Left ventricle myocardium superior (tissue), 1 donor: ENCODE data around the gene SDC3. TPM values are rescaled to one million over a fixed set of nuclear protein-coding genes. Genes with fewer than 3 reads are reported as not detected.

Experiments used
- ATAC-seq: fragments of 200-7000 bp; cut with Tn5 transposase; one replicate; pipeline ENCODE4 v1.9.1; 2020; ENCODE audit warnings: mild to moderate bottlenecking, moderate library complexity
- DNase-seq: peaks from one replicate; pipeline ENCODE4 v3.0.0-alpha.2; 2020
- intact Hi-C: fragments of 100-400 bp; cut with micrococcal nuclease; formaldehyde crosslinking; loops from one replicate; pipeline ENCODE4 v1.11.0; 2022
- total RNA-seq: library from RNA; stranded (reverse); fragmentation: NEBNext Ultra II Directional; extraction: Animal tissue kit (Norgen Biotek cat#: 25700); gene quantifications from one replicate; pipeline ENCODE4 v1.2.1, GENCODE V29; 2021
- donor health status: DM: no; HTN: yes; CAD: no; lungs with severe emphysema.

SDC3 gene
- total RNA-seq, 1 donor from 2014 or later: 19.6 TPM

DNA sequence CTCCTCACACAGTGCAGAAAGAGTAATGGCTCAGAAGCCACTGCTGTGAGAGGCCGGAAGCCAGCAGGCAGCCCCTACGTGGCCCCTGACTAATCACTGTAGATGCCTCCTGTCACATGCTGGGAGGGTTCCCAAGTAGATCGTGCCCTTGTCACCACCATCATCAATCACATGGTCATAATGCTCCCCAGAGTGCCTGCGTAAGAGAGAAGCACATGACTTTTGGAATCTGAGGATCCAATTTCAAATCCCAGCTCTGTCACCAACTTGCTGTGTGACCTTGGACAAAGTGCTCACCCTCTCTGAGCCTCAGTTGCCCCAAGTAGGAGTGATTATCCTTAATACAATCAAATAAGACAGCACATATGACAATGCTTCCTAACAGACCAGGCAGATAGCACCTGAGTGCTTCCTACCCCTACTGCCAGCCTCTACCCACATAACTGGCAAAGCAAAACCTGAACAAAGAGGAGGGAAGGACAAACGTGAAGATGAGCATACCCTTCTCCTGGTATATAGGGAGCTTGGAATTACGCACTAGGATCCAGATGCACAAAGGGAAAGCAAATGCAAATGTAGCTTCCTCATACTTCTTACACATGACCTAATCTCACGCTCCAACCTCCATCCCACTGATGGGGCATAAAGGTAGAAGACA lies 65.7 kb downstream of the SDC3 start:
- DNase-seq: no peak

DNA sequence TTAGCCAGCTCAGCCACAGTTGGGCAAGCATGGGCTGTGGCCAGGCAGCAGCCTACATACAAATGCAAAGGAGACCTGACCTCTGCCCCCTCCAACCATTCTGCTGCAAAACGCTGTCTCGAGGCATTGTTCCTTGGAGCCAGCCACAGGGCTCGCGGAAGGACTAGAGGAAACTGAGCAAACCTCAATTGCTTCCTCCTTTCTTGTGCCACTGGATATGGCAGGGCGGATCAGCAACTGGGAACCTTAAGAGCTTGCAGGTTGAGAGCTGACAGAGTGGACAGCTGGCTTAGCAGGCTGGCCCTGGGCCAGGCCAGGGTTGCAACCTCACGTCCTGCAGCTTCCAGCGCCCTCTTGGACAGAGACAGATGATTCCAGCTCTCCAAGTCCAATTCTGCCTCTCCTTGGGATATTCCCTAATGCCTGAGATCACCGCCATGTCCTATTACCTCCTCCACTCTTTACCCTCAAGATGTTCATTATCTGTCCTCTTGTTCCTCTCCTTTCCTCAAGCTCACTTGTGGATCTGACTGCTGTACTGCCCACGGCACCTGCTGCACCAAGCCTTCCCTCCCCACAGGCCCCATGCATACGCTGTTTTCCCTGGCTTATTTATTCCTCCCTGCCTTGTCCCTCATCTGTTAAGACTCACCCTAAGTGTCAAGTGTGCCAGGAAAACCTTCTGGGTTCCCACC lies 67.5 kb downstream of the SDC3 start:
- intact Hi-C loops: no loop called here
- peak; percentile 69 for DNase-seq

More for the DNA sequence above, 65.7 kb downstream of the SDC3 start:
- no peak for ATAC-seq
- intact Hi-C loops: no loop called here

DNA sequence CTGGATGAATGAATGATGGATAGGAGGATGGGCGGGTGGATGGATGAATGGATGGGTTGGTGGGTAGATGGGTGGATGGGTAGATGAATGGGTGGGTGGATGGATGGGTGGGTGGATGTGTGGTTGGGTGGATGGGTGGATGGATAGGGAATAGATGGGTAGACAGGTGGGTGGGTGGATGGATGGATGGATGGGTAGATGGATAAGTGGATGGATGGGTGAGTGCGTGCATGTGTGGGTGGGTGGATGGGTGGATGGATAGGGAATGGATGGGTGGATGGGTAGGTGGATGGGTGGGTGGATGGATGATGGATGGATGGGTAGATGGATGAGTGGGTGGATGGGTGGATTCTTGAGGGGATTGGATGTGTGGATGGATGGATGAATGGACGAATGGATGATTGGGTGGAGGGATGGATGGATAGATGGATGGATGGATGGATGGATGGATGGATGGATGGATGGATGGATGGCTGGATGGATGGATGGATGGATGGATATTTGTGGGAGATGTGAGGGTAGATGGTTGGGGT lies 68.7 kb downstream of the SDC3 start:
- intact Hi-C loops: no loop called here
- ATAC-seq: no peak
- DNase-seq: no peak

More for the DNA sequence above, 67.5 kb downstream of the SDC3 start:
- peak; percentile 85 for ATAC-seq

DNA sequence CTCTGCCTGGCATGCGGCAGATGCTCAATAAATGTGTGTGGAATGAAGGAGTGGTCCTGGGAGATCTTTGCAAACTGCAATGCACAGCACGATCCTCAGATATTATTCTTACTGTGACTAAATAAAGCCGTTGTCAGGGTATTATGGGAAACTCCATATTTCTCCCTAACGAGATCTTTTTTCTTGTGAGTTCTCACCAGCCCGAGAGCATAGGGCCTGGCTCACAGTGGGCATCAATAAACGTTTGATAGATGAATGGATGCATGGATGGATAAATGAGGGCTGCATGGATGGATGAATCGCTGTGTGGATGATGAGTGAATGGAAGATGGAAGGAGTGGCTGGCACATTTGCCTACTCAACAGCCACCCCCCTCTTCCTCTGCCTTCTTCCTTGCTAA lies 69.6 kb downstream of the SDC3 start:
- no peak for ATAC-seq
- DNase-seq: no peak
- intact Hi-C loops: no loop called here

DNA sequence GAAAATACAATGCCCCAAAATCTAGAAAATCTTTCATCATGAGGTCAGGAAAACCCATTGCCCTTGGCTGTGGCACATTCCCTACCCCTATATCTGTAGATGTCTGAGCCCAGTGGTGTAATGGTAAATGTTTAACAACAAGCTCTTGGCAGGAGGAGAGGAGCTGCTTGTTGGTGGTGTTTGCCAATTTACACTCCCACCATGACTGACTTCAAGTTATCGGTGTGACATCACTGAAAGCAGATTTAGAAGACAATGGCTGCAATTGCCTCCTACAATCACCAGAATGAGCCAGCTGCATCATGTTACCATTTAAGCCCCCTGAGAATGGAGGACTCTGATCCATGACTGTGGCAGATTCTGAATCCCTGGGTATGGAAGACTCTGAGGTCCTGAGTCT lies 70.9 kb downstream of the SDC3 start:
- no peak for DNase-seq
- intact Hi-C loops: no loop called here
- ATAC-seq: no peak

DNA sequence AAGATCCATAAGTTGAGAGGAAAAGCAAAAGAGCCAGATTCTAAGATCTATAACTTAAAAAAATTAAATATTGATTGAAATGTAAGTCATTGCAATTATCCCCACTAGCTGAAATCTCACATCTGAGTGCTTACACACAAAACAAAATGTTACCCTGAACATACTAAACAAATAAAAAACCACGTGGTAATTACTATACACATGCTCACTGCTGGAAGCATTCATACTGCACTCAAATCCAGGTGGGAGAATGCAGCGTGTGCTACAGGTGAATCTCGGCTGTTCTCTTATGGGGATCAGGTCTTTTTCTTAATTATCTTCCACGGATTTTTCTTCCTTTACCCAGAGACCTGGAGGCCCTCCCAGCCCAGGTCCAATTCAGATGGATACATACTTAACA lies 74.3 kb downstream of the SDC3 start:
- DNase-seq: no peak
- no peak for ATAC-seq
- intact Hi-C loops: no loop called here

DNA sequence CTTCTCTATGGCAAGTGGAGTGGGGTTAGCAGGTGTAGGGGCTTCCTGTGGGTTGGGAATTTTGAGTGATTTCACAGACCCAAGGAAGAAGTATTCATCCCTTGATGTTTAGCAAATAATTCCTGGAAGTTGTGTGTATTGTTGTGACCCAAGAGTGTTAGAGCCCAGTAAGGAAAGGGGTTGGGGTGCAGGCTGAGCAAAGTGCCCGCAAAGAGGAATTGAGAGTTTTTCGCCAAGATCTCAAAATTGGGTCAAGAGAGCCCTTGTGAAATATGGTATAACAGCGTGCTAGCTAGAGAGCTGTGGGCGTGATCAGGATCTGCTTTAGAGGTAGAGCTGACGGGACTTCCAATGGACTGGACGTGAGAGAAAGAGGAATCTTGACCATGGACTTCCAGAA lies 78.0 kb downstream of the SDC3 start:
- DNase-seq (no peak), ATAC-seq (no peak)
- intact Hi-C loops: no loop called here

DNA sequence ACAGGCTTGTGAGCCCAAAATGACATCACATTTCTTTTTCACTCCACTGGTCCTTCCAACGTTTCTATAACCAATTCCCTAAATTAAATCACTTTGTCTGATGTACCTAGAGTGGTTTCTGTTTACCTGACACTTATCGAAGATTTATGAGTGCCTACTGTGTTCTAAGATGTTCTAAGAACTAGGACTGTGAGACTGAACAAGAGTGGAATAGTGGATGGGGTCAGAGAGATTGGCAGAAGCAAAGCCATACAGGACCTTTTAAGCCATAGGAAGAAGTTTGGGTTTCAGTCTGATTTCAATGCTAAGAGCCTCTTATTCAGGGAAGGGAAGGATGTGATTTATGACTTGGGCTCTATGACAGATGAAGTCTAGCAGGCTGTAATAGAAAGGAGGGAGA lies 78.7 kb downstream of the SDC3 start:
- intact Hi-C loops: no loop called here
- ATAC-seq (no peak), DNase-seq (no peak)

DNA sequence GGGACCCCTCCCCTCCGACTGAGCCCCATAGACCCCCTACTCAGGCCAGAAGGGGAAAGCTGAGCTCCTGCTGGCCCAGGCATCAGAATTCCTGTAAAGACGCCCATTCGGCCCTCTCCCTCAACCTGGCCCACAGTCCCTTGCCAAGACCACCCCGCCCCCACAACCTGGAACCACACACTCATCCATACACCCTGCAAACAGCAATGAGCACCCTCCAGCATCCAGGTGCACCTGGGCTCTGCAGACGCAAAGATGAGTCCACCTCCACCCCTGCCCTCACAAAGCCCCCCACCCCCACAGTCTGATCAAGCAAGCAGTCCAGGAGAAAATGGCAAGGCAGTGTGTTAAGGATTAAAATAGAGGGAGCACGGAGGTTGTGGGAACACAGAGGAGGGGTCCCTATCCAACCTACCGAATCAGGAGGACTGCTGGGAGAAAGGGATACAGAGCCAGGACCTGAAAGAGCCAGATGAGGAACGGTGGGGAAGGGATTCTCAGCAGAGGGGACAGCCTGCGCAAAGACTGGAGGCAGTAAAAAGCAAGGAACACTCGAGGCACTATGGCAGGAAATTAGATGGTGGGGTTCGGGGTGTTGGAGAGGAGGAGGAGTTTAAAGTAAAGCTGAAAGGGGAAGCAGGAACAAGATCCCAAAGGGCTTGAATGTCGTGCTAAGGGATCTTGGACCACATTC lies 83.7 kb downstream of the SDC3 start:
- ATAC-seq: no peak
- DNase-seq: no peak
- intact Hi-C loops: no loop called here

DNA sequence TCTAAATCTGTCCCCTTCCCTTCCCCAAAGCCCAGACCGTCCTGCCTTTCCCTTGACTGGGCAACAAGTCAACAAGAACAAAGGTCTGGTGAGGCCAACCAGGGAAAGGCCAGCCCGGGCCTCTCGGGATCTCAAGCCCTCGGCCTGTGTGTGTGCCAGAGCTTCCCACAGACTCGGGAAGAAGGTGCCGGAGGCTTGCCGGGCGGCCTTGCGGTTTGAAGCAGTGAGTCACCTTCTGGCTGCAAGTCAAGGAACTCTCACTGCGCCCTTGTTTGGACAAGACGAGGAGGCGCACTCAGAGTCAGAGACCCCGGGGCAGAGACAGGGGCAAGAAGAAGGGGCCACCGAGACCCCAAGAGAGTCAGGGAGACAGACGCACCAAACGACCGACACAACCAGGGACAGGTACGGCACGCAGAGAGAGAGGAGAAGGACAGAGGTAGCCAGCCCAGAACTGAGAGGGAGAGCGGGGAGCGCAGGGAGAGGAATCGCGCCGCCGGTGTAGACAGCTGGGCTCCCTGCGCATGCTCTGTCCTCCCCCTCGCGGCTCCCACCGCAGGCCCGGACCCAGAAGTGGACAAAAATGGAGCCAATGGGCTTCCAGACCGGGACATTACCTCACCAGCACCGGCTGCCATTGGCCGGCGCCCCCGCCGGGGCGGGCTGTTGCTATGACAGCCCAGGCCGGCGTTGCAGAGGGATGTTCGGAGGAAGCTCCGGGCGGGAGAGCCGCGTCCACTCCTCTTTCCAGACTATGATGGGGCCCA lies 84.4 kb downstream of the SDC3 start:
- ATAC-seq (peak; percentile 97), DNase-seq (peak; percentile 97)
- intact Hi-C loops: no loop called here

DNA sequence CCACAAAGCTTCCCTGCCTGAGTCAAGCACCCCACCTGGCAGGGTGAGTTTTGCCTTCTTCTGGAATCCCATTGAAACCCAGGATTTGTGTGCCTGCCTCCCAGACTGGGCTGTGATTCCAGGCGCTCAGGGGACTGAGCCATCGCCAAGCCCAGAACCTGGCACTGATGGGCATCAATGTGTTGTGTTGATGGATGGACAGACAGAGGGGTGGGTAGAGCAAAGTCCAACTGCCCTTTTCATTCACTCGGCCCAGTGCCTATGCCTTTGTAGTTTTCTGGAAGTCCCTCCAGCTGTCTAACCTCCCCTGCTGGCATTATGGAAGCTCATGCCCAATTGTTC lies 85.0 kb downstream of the SDC3 start:
- ATAC-seq: no peak
- intact Hi-C loops: no loop called here
- no peak for DNase-seq

DNA sequence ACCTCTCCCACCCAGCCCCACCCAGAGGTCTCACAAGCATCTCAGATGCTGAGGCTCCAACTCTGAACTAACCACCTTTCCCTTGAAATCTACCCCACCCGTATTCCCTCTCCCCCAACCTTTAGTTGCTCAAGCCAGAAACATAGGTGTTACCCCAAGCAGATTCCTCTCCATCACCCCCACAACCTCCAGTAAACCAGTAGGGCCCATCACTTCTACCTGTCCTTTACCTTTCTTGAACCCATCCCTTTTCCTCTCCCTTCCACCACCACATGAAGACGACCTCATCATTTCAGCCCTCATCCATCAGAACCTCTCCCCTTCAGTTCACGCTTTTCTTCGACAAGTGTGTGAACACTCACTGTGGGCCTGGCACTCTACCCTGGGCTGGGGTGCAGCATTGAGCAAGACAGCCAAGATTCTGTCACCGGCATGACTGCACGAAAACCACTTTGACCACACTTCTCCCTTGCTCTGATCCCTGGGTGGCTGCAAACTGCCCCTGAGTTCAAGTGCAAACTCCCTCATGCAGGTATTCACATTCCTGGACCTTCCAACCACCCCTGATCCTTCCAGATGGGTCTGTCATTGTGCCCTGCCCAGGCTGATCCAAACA lies 85.5 kb downstream of the SDC3 start:
- no peak for ATAC-seq
- no peak for DNase-seq
- intact Hi-C loops: no loop called here

DNA sequence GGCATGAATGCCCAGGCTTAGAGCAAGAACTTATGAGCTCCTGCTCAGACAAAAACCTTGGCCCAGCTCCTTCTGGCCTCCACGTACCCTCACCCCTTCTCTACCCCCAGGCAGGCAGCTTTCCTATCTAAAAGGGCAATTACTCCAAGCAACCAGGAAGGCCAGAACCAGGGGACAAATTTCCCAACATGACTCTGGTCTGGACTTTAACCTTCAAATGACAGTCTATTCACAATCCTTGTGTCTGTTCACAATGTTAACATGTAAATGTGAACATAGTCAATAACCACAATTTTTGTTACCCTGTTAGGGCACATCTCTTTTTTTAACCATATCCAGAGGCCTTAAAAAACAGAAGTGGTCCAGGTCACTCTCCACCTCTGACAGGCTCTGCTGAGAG lies 86.6 kb downstream of the SDC3 start:
- intact Hi-C loops: no loop called here
- ATAC-seq: no peak
- no peak for DNase-seq

DNA sequence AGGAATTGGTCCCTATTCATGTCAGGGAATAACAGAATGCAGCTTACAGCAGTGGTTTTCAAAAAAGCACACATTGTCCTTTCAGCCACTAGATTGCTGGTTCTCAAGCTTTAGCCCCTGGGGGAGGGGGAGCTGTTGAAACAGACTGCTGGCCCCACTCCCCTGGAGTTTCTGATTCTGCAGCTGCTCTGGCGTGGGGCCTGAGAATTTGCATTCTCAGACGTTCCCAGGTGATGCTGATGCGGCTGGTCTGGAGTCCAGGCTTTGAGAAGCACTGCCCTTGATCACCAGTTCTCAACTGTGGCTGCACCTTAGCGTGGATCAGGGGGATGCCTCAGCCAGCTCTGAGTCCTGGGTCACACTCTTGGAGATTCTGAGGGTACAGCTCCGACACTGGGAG lies 88.3 kb downstream of the SDC3 start:
- intact Hi-C loops: no loop called here
- ATAC-seq (no peak), DNase-seq (no peak)

Other genes with a start within 250 kb of the SDC3 start
- not detected for gene MATN1, start 185.2 kb downstream of the SDC3 start, total RNA-seq
- gene LAPTM5, start 151.0 kb downstream of the SDC3 start, total RNA-seq: 23.9 TPM
- 75.0 TPM for gene PUM1, start 157.0 kb upstream of the SDC3 start, total RNA-seq